GM12878 (cell line): ENCODE results near the gene LRBA. TPM values are rescaled to one million over a fixed set of nuclear protein-coding genes. Genes with fewer than 3 reads are reported as not detected.

Experiments used
- ATAC-seq: fragments of 200-7000 bp; cut with Tn5 transposase; 3 replicates; pipeline ENCODE4 v1.9.1; 2020; ENCODE audit warnings: mild to moderate bottlenecking, moderate library complexity
- BruUV-seq: library from RNA; stranded (reverse); fragments of 400-500 nt; replicated peaks from 2 replicates; lab custom pipeline; 2021; lab: Mats Ljungman, UMichigan
- CTCF ChIA-PET: fragments of 300-600 bp; sonication (Branson Sonifier 250); formaldehyde crosslinking; extraction: SDS; loops from one replicate; lab custom pipeline; 2021; ENCODE audit warnings: inconsistent platforms; lab: Yijun Ruan, JAX
- POLR2A ChIA-PET: fragments of 350-600 bp; formaldehyde crosslinking; extraction: SDS; loops from one replicate; lab custom pipeline; 2021; ENCODE audit warnings: inconsistent platforms; lab: Charles Lee
- RAD21 ChIA-PET: fragments of 300-600 bp; sonication (Branson Sonifier 250); formaldehyde crosslinking; loops from one replicate; lab custom pipeline; 2023; ENCODE audit warnings: antibody characterized with exemption; ENCODE audit not compliant: unreplicated experiment; lab: Charles Lee
- SMC1A ChIA-PET: fragments of 300-600 bp; sonication (Branson Sonifier 250); formaldehyde crosslinking; loops from one replicate; lab custom pipeline; 2023; ENCODE audit not compliant: unreplicated experiment, uncharacterized antibody; lab: Charles Lee
- DNase-seq: peaks from one replicate; pipeline ENCODE4 v3.0.0-alpha.2; 2011; ENCODE audit warnings: low read depth, low spot score
- FAIRE-seq: peaks from 3 replicates; lab custom pipeline; 2011; peaks lifted over from hg19 to GRCh38; lab: Jason Lieb, UNC
- H2AFZ ChIP-seq: 2 replicates; pipeline ENCODE4 v1.6.0; 2011; ENCODE audit warnings: low read depth, low read length, control low read depth; ENCODE audit not compliant: control insufficient read depth
- H3K27ac ChIP-seq: 2 replicates; pipeline ENCODE4 v1.5.1; 2011; ENCODE audit warnings: control low read depth; ENCODE audit not compliant: control insufficient read depth, insufficient read depth
- H3K27me3 ChIP-seq, 2 experiments: replicated peaks in 1 of 2; 2 replicates each; pipeline versions ENCODE4 v1.6.0 to v1.6.1; 2011; ENCODE audit warnings: low read length in 1 of 2; ENCODE audit not compliant: control insufficient read depth in 2 of 2, insufficient read depth in 2 of 2
- H3K36me3 ChIP-seq, 2 experiments: 2 replicates each; pipeline ENCODE4 v1.5.1; 2011; ENCODE audit warnings: low read length in 1 of 2; ENCODE audit not compliant: control insufficient read depth in 2 of 2, insufficient read depth in 2 of 2
- H3K4me1 ChIP-seq: 2 replicates; pipeline ENCODE4 v1.6.1; 2011; ENCODE audit warnings: mild to moderate bottlenecking, low read length, moderate library complexity, mixed read lengths; ENCODE audit not compliant: control insufficient read depth, insufficient read depth
- H3K4me2 ChIP-seq: 2 replicates; pipeline ENCODE4 v1.6.0; 2011; ENCODE audit warnings: control low read depth; ENCODE audit not compliant: control insufficient read depth, insufficient read depth
- H3K4me3 ChIP-seq: fragments of 200-600 bp; sonication (generic); 2 replicates; pipeline ENCODE4 v1.5.1; 2016
- H3K79me2 ChIP-seq: 2 replicates; pipeline ENCODE4 v1.6.0; 2011; ENCODE audit warnings: low read length; ENCODE audit not compliant: control insufficient read depth, insufficient read depth
- H3K9ac ChIP-seq: 2 replicates; pipeline ENCODE4 v1.8.0; 2011; ENCODE audit warnings: low read length, control low read depth, mixed read lengths; ENCODE audit not compliant: control insufficient read depth, insufficient read depth
- H3K9me3 ChIP-seq: replicated peaks from 3 replicates; pipeline ENCODE4 v1.5.1; 2011; ENCODE audit warnings: mild to moderate bottlenecking, low read length; ENCODE audit not compliant: control insufficient read depth, insufficient read depth
- H4K20me1 ChIP-seq: 2 replicates; pipeline ENCODE4 v1.6.0; 2011; ENCODE audit not compliant: control insufficient read depth, insufficient read depth
- HDAC6 ChIP-seq: fragments of 200-600 bp; sonication (generic); IDR thresholded peaks from one replicate; pipeline ENCODE4 v1.8.0; 2017; ENCODE audit warnings: antibody characterized with exemption; ENCODE audit not compliant: unreplicated experiment
- MEF2B ChIP-seq: fragments of 450-650 bp; IDR thresholded peaks from 2 replicates; pipeline ENCODE4 v1.6.1; 2018; ENCODE audit warnings: mild to moderate bottlenecking, moderate library complexity; ENCODE audit not compliant: partially characterized antibody, poor library complexity, severe bottlenecking
- MXI1 ChIP-seq: fragments of 150-350 bp; IDR thresholded peaks from 2 replicates; pipeline ENCODE4 v1.6.1; 2011; ENCODE audit warnings: low read depth, mild to moderate bottlenecking, inconsistent platforms, low read length, improper control_type of control experiment
- NFIC ChIP-seq: IDR thresholded peaks from 2 replicates; pipeline ENCODE4 v1.6.1; 2012; ENCODE audit warnings: low read depth, mild to moderate bottlenecking, inconsistent platforms, low read length, moderate library complexity
- NFYA ChIP-seq: IDR thresholded peaks from 2 replicates; pipeline ENCODE4 v1.6.1; 2011; ENCODE audit warnings: low read depth, mild to moderate bottlenecking, low read length, improper control_type of control experiment, borderline replicate concordance
- NFYB ChIP-seq: IDR thresholded peaks from 2 replicates; pipeline ENCODE4 v1.6.1; 2011; ENCODE audit warnings: low read depth, mild to moderate bottlenecking, low read length, improper control_type of control experiment, moderate library complexity; ENCODE audit not compliant: insufficient read depth
- POU2F2 ChIP-seq: IDR thresholded peaks from 3 replicates; pipeline ENCODE4 v1.6.1; 2011; ENCODE audit warnings: low read depth, mild to moderate bottlenecking, low read length, borderline replicate concordance
- SMAD1 ChIP-seq: fragments of 450-650 bp; IDR thresholded peaks from 2 replicates; pipeline ENCODE4 v1.6.1; 2018; ENCODE audit warnings: mild to moderate bottlenecking, low read depth; ENCODE audit not compliant: partially characterized antibody
- TBL1XR1 ChIP-seq: IDR thresholded peaks from 2 replicates; pipeline ENCODE4 v1.6.1; 2012; ENCODE audit warnings: low read depth, low read length, improper control_type of control experiment
- TCF12 ChIP-seq: IDR thresholded peaks from 2 replicates; pipeline ENCODE4 v1.6.1; 2011; ENCODE audit warnings: low read depth, mild to moderate bottlenecking, low read length
- ZNF217 ChIP-seq: fragments of 450-650 bp; IDR thresholded peaks from 2 replicates; pipeline ENCODE4 v1.6.1; 2017; ENCODE audit warnings: antibody characterized with exemption, mild to moderate bottlenecking
- WGBS: methylation state at CpG from one replicate; pipeline ENCODE4 v1.1.6; 2016; ENCODE audit warnings: low lambda C conversion rate; ENCODE audit not compliant: insufficient replicate concordance, insufficient coverage; ENCODE audit errors: missing lambda C conversion rate; 5-methylcytosine and 5-hydroxymethylcytosine counted together
- in situ Hi-C: fragments of 300-500 bp; cut with MboI; formaldehyde crosslinking; loops from 9 replicates; pipeline ENCODE4 v1.14.3; 2018; ENCODE audit warnings: mixed read lengths
- intact Hi-C: fragments of 100-400 bp; cut with micrococcal nuclease; formaldehyde crosslinking; loops from one replicate; pipeline ENCODE4 v1.14.2; 2022; ENCODE audit not compliant: unreplicated experiment
- polyA plus RNA-seq, 11 experiments: library from polyadenylated mRNA; depleted of rRNA in 4 of 11; unstranded in 6 of 11; stranded (reverse) in 5 of 11; fragments of >200 nt; fragmentation: Nextera tagmentation in 4 of 11; fragmentation: Illumina TruSeq in 1 of 11; extraction: Ambion mirVana in 4 of 11; extraction: Trizol in 1 of 11; gene quantifications; 1 replicate in 1 of 11; 2 replicates in 10 of 11; pipeline versions ENCODE4 v1.2.1 to v1.2.3, GENCODE V29; 2011 to 2016; ENCODE audit warnings: inconsistent platforms in 2 of 11, missing spikeins in 2 of 11, low read depth in 1 of 11
- total RNA-seq, 4 experiments: library from RNA; depleted of rRNA in 3 of 4; stranded (reverse); fragments of >200 nt in 3 of 4; fragmentation: Illumina TruSeq in 1 of 4; extraction: Trizol in 1 of 4; gene quantifications; 2 replicates each; pipeline versions ENCODE4 v1.2.1 to v1.2.3, GENCODE V29; 2013 to 2021
- TF ChIP-seq, protein P1 (sequence below): IDR thresholded peaks from 2 replicates; pipeline ENCODE4 v1.6.1; 2012; ENCODE audit warnings: improper control_type of control experiment, low read depth, low read length; ENCODE audit not compliant: insufficient replicate concordance
- TF ChIP-seq, protein P2 (sequence below), 3 experiments: IDR thresholded peaks in 2 of 3; conservative IDR thresholded peaks in 1 of 3; 2 replicates each; pipeline ENCODE4 v1.5.1; 2011; ENCODE audit warnings: low read depth in 3 of 3, low read length in 3 of 3, mild to moderate bottlenecking in 3 of 3, control low read depth in 2 of 3, moderate library complexity in 2 of 3, inconsistent platforms in 1 of 3, mixed read lengths in 1 of 3; ENCODE audit not compliant: control insufficient read depth in 2 of 3, insufficient read depth in 1 of 3; ENCODE audit errors: extremely low read depth in 1 of 3

Gene LRBA
- total and polyA plus RNA-seq, 10 of the 15 experiments (the other 5 are each of a cell fraction or from before 2014, with no cell fraction given) = 20.3 to 93.4 (median 55.0) TPM

DNA sequence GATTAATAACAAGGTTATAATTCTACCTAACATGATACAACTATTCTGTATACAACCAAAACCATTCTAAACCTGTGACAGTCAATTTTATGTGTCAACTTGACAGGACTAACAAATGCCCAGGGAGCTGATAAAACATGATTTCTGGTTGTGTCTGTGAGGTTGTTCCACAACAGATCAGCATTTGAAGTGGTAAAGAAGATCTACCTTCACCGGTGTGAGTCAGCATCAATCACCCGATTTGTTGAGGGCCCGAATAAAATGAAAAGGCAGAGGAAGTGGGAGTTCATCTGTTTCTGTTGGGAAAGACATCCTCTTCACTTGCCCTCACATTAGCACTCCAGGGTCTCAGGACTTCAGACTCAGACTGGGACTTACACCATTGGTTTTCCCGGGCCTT is 245.2 kb downstream of the LRBA start:
- in situ Hi-C loops = no loop called here
- no peaks in the 10 kb centered on the region for H3K9me3 ChIP-seq
- TF ChIP-seq NFYA = no peak
- TF ChIP-seq POU2F2 = no peak
- TF ChIP-seq MXI1 = no peak
- TF ChIP-seq, protein P1, sequence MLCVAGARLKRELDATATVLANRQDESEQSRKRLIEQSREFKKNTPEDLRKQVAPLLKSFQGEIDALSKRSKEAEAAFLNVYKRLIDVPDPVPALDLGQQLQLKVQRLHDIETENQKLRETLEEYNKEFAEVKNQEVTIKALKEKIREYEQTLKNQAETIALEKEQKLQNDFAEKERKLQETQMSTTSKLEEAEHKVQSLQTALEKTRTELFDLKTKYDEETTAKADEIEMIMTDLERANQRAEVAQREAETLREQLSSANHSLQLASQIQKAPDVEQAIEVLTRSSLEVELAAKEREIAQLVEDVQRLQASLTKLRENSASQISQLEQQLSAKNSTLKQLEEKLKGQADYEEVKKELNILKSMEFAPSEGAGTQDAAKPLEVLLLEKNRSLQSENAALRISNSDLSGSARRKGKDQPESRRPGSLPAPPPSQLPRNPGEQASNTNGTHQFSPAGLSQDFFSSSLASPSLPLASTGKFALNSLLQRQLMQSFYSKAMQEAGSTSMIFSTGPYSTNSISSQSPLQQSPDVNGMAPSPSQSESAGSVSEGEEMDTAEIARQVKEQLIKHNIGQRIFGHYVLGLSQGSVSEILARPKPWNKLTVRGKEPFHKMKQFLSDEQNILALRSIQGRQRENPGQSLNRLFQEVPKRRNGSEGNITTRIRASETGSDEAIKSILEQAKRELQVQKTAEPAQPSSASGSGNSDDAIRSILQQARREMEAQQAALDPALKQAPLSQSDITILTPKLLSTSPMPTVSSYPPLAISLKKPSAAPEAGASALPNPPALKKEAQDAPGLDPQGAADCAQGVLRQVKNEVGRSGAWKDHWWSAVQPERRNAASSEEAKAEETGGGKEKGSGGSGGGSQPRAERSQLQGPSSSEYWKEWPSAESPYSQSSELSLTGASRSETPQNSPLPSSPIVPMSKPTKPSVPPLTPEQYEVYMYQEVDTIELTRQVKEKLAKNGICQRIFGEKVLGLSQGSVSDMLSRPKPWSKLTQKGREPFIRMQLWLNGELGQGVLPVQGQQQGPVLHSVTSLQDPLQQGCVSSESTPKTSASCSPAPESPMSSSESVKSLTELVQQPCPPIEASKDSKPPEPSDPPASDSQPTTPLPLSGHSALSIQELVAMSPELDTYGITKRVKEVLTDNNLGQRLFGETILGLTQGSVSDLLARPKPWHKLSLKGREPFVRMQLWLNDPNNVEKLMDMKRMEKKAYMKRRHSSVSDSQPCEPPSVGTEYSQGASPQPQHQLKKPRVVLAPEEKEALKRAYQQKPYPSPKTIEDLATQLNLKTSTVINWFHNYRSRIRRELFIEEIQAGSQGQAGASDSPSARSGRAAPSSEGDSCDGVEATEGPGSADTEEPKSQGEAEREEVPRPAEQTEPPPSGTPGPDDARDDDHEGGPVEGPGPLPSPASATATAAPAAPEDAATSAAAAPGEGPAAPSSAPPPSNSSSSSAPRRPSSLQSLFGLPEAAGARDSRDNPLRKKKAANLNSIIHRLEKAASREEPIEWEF = no peak
- TF ChIP-seq, protein P2, sequence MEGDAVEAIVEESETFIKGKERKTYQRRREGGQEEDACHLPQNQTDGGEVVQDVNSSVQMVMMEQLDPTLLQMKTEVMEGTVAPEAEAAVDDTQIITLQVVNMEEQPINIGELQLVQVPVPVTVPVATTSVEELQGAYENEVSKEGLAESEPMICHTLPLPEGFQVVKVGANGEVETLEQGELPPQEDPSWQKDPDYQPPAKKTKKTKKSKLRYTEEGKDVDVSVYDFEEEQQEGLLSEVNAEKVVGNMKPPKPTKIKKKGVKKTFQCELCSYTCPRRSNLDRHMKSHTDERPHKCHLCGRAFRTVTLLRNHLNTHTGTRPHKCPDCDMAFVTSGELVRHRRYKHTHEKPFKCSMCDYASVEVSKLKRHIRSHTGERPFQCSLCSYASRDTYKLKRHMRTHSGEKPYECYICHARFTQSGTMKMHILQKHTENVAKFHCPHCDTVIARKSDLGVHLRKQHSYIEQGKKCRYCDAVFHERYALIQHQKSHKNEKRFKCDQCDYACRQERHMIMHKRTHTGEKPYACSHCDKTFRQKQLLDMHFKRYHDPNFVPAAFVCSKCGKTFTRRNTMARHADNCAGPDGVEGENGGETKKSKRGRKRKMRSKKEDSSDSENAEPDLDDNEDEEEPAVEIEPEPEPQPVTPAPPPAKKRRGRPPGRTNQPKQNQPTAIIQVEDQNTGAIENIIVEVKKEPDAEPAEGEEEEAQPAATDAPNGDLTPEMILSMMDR (IDR thresholded peaks at IDR 0.05 in 2 of 3, conservative IDR thresholded peaks at IDR 0.05 in 1 of 3; ENCODE audit: control insufficient read depth in 2 of 3, extremely low read depth in 1 of 3, insufficient read depth in 1 of 3, low read depth in 3 of 3, low read length in 3 of 3) = no peak
- no peak for TF ChIP-seq TBL1XR1
- TF ChIP-seq MEF2B = no peak
- no peak for TF ChIP-seq HDAC6
- TF ChIP-seq ZNF217 = no peak
- no peak for TF ChIP-seq TCF12
- TF ChIP-seq SMAD1 = no peak
- no peak for TF ChIP-seq NFIC
- no peak for TF ChIP-seq NFYB
- no peak for FAIRE-seq
- ChIA-PET RAD21 (no interaction called here), POLR2A (no interaction called here), SMC1A (interaction anchor here (1.4 kb wide), 1 partner anchor 21 kb away, joined by 3 read pairs; no protein-coding TSS in a partner anchor), CTCF (no interaction called here)
- H3K4me1 ChIP-seq = no peaks in the 10 kb centered on the region
- H3K9ac ChIP-seq = no peak overlapping the region
- no peaks in the 10 kb centered on the region for H4K20me1 ChIP-seq
- no peaks in the 10 kb centered on the region for H3K27me3 ChIP-seq
- no peaks in the 10 kb centered on the region; a peak in 2 of 4 replicates for H3K36me3 ChIP-seq
- intact Hi-C loops = no loop called here
- ATAC-seq = no peak
- H3K79me2 ChIP-seq = no peaks in the 10 kb centered on the region
- DNase-seq = no peak
- no peak overlapping the region; the same call in 1 of the 2 replicates for H3K27ac ChIP-seq
- H2AFZ ChIP-seq = no peak overlapping the region
- H3K4me3 ChIP-seq = no peak overlapping the region
- 97% methylated on average over 4 of the region's 4 CpGs for WGBS
- H3K4me2 ChIP-seq = no peak overlapping the region
- no TSS peak for BruUV-seq
